Measurements from ENCODE around the gene OGFR. TPM values are rescaled to one million over a fixed set of nuclear protein-coding genes. Genes with fewer than 3 reads are reported as not detected.

The OGFR gene
- total RNA-seq, 1 experiment from 2014 or later = 84.7 TPM

DNA sequence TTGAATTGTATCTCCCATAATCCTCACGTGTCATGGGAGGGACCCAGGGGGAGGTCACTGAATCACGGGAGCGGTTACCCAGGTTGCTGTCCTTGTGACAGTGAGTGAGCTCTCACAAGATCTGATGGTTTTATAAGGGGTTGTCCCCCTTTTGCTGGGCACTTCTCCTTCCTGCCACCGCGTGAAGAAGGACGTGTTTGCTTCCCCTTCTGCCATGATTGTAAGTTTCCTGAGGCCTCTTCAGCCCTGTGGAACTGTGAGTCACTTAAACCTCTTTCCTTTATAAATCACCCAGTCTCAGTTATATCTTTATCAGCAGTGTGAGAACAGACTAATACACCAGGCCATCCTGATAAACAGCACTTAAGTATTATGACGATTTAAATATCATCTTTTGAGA, 17.3 kb upstream of the OGFR start:
- ChIA-PET CTCF (interaction anchor here (1.1 to 1.9 kb wide), 2 partner anchors 9 to 21 kb away, joined by 3 to 11 read pairs; partner anchors contain the start of gene MRGBP), POLR2A (no interaction called here)
- no peak overlapping the region for H3K4me3 ChIP-seq (ENCODE audit: low read depth, low read length)
- no peaks in the 10 kb centered on the region for H3K27me3 ChIP-seq (replicated peaks; ENCODE audit: control insufficient read depth, insufficient read depth, low read length)
- no peaks in the 10 kb centered on the region for H3K36me3 ChIP-seq (ENCODE audit: control insufficient read depth, insufficient read depth, low read length)
- DNase-seq = no peak
- Mint-ChIP-seq H3K27me3 (ENCODE audit: insufficient read depth, unreplicated experiment) (no peaks in the 10 kb centered on the region), H3K4me1 (ENCODE audit: low read depth, unreplicated experiment) (no peaks in the 10 kb centered on the region), H3K36me3 (ENCODE audit: insufficient read depth, unreplicated experiment) (no peaks in the 10 kb centered on the region), H3K9me3 (ENCODE audit: unreplicated experiment) (no peaks in the 10 kb centered on the region), H3K27ac (ENCODE audit: unreplicated experiment) (no peak overlapping the region), H3K4me3 (ENCODE audit: unreplicated experiment) (no peak overlapping the region)
- BruUV-seq (replicated peaks) = no TSS peak
- intact Hi-C loops (cut with micrococcal nuclease; ENCODE audit: unreplicated experiment) = no loop called here
- TF ChIP-seq, protein P1, sequence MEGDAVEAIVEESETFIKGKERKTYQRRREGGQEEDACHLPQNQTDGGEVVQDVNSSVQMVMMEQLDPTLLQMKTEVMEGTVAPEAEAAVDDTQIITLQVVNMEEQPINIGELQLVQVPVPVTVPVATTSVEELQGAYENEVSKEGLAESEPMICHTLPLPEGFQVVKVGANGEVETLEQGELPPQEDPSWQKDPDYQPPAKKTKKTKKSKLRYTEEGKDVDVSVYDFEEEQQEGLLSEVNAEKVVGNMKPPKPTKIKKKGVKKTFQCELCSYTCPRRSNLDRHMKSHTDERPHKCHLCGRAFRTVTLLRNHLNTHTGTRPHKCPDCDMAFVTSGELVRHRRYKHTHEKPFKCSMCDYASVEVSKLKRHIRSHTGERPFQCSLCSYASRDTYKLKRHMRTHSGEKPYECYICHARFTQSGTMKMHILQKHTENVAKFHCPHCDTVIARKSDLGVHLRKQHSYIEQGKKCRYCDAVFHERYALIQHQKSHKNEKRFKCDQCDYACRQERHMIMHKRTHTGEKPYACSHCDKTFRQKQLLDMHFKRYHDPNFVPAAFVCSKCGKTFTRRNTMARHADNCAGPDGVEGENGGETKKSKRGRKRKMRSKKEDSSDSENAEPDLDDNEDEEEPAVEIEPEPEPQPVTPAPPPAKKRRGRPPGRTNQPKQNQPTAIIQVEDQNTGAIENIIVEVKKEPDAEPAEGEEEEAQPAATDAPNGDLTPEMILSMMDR (IDR thresholded peaks at IDR 0.05; ENCODE audit: insufficient read depth in 1 of 2, low read depth in 1 of 2, low read length in 1 of 2, severe bottlenecking in 1 of 2, unreplicated experiment in 1 of 2) = no peak
- H3K9me3 ChIP-seq = no peaks in the 10 kb centered on the region
- H3K4me1 ChIP-seq = no peaks in the 10 kb centered on the region

DNA sequence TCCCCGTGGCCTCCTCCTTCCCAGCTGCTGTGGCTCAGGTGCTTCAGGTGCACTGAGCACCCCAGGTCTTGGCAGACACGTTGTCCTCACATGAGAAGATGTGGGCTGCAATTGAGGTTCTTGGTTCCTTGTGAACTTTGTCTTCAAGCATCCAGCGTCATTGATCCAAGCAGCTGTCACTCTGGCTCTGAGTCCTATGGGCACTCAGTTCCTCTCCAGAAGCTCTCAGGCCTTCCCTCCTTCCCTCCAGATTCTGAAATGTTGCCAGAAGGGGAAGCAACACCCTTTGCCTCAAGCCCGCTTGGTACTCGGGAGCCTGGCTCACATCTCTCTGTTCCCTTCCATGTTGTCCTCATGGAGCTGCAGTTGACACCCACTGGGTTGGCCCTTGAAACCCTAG, 16.8 kb upstream of the OGFR start:
- no peaks in the 10 kb centered on the region for H3K36me3 Mint-ChIP-seq (ENCODE audit: insufficient read depth, unreplicated experiment)
- BruUV-seq (replicated peaks) = no TSS peak
- no peaks in the 10 kb centered on the region for H3K36me3 ChIP-seq (ENCODE audit: control insufficient read depth, insufficient read depth, low read length)

DNA sequence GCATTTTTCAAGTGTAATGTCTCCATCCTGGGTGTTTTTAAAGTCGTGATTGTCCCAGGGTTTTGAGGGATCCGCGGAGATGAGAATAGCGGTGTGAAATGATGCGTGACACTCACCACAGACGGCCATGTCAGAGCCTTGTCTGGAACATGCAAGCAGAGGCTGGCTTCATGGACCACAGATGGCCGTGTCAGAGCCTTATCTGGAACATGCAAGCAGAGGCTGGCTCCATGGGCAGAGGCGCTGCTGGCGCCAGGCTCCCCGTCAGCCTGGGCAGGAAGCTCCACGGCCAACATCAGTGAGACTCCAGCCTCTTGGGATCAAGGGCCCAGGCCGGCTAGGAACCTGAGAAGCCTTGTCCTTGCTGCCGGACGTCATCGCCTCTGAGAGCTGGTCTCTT, 16.0 kb upstream of the OGFR start:
- intact Hi-C loops (cut with micrococcal nuclease; ENCODE audit: unreplicated experiment) = no loop called here

More for the DNA sequence above, 16.8 kb upstream of the OGFR start:
- H3K4me1 Mint-ChIP-seq (ENCODE audit: low read depth, unreplicated experiment) = no peaks in the 10 kb centered on the region
- TF ChIP-seq, protein P1 (IDR thresholded peaks at IDR 0.05; ENCODE audit: insufficient read depth in 1 of 2, low read depth in 1 of 2, low read length in 1 of 2, severe bottlenecking in 1 of 2, unreplicated experiment in 1 of 2) = no peak
- no peaks in the 10 kb centered on the region for H3K27me3 Mint-ChIP-seq (ENCODE audit: insufficient read depth, unreplicated experiment)
- Histone ChIP-seq H3K9me3 (no peaks in the 10 kb centered on the region), H3K4me1 (no peaks in the 10 kb centered on the region), H3K4me3 (ENCODE audit: low read depth, low read length) (no peak overlapping the region), H3K27me3 (replicated peaks; ENCODE audit: control insufficient read depth, insufficient read depth, low read length) (no peaks in the 10 kb centered on the region)
- ChIA-PET CTCF (interaction anchor here (0.9 to 1.9 kb wide), 5 partner anchors 8 to 121 kb away, joined by 3 to 11 read pairs (median 3); partner anchors contain the start of genes MRGBP and OGFR), POLR2A (no interaction called here)
- H3K27ac Mint-ChIP-seq (ENCODE audit: unreplicated experiment) = no peak overlapping the region
- intact Hi-C loops (cut with micrococcal nuclease; ENCODE audit: unreplicated experiment) = no loop called here
- no peak overlapping the region for H3K4me3 Mint-ChIP-seq (ENCODE audit: unreplicated experiment)
- no peak for DNase-seq
- H3K9me3 Mint-ChIP-seq (ENCODE audit: unreplicated experiment) = no peaks in the 10 kb centered on the region

More for the DNA sequence above, 16.0 kb upstream of the OGFR start:
- Mint-ChIP-seq H3K9me3 (ENCODE audit: unreplicated experiment) (no peaks in the 10 kb centered on the region), H3K4me1 (ENCODE audit: low read depth, unreplicated experiment) (no peaks in the 10 kb centered on the region), H3K27ac (ENCODE audit: unreplicated experiment) (no peak overlapping the region), H3K27me3 (ENCODE audit: insufficient read depth, unreplicated experiment) (no peaks in the 10 kb centered on the region), H3K36me3 (ENCODE audit: insufficient read depth, unreplicated experiment) (no peaks in the 10 kb centered on the region), H3K4me3 (ENCODE audit: unreplicated experiment) (no peak overlapping the region)
- H3K9me3 ChIP-seq = no peaks in the 10 kb centered on the region
- H3K36me3 ChIP-seq (ENCODE audit: control insufficient read depth, insufficient read depth, low read length) = no peaks in the 10 kb centered on the region
- no peak overlapping the region for H3K4me3 ChIP-seq (ENCODE audit: low read depth, low read length)
- peaks cover under 1% of the 10 kb centered on the region for H3K4me1 ChIP-seq
- CTCF ChIA-PET = interaction anchor here (0.9 to 1.9 kb wide), 6 partner anchors 8 to 122 kb away, joined by 3 to 11 read pairs (median 3); partner anchors contain the start of genes MRGBP and OGFR
- TF ChIP-seq, protein P1 (IDR thresholded peaks at IDR 0.05; ENCODE audit: insufficient read depth in 1 of 2, low read depth in 1 of 2, low read length in 1 of 2, severe bottlenecking in 1 of 2, unreplicated experiment in 1 of 2) = no peak
- POLR2A ChIA-PET = no interaction called here
- no peaks in the 10 kb centered on the region for H3K27me3 ChIP-seq (replicated peaks; ENCODE audit: control insufficient read depth, insufficient read depth, low read length)
- no TSS peak for BruUV-seq (replicated peaks)
- DNase-seq = no peak

All from Caco-2 (cell line).